Hepatocyte (in vitro differentiated cells): ENCODE measurements around the gene ALPK1.

Experiments used
- EZH2 ChIP-seq: fragments of 200-600 bp; sonication (generic); IDR thresholded peaks from 2 replicates; pipeline ENCODE4 v1.6.1; 2016; ENCODE audit warnings: antibody characterized with exemption, mild to moderate bottlenecking, borderline replicate concordance
- TF ChIP-seq, protein P1 (sequence below): fragments of 200-600 bp; sonication (generic); IDR thresholded peaks from 2 replicates; pipeline ENCODE4 v1.5.1; 2016; ENCODE audit warnings: antibody characterized with exemption, mild to moderate bottlenecking; ENCODE audit not compliant: poor library complexity

DNA sequence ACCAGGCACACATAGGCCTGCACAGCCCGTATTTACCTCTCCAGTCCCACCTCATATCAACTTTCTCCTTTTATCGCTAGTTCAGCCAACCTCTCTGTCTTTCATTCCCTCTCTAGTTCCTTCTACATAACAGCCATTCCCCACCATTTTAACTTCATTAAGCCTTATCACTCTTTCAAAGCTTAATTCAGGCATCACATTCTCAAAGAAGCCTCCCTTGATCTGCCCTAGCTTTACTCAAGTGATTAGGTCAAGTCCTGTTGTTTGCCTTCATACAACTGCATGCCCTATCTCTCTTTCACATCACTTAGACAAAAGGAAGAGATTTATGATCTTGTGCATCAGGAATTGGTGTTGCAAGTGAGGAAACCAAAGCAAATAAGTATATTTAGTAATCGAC is 74.2 kb downstream of the ALPK1 start:
- TF ChIP-seq, protein P1, sequence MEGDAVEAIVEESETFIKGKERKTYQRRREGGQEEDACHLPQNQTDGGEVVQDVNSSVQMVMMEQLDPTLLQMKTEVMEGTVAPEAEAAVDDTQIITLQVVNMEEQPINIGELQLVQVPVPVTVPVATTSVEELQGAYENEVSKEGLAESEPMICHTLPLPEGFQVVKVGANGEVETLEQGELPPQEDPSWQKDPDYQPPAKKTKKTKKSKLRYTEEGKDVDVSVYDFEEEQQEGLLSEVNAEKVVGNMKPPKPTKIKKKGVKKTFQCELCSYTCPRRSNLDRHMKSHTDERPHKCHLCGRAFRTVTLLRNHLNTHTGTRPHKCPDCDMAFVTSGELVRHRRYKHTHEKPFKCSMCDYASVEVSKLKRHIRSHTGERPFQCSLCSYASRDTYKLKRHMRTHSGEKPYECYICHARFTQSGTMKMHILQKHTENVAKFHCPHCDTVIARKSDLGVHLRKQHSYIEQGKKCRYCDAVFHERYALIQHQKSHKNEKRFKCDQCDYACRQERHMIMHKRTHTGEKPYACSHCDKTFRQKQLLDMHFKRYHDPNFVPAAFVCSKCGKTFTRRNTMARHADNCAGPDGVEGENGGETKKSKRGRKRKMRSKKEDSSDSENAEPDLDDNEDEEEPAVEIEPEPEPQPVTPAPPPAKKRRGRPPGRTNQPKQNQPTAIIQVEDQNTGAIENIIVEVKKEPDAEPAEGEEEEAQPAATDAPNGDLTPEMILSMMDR: no peak
- TF ChIP-seq EZH2: no peak
